HCT116 (cell line): ENCODE results near the gene ERBB4. TPM values are rescaled to one million over a fixed set of nuclear protein-coding genes. Genes with fewer than 3 reads are reported as not detected.
A peak's percentile ranks its signal among the peaks of the same experiment; 100 is the strongest.

Source experiments
- ATAC-seq: fragments of 200-7000 bp; cut with Tn5 transposase; 2 replicates; pipeline ENCODE4 v1.9.1; 2020; ENCODE audit warnings: mild to moderate bottlenecking, moderate library complexity
- BruUV-seq: library from RNA; stranded (reverse); fragments of 400-500 nt; replicated peaks from 2 replicates; lab custom pipeline; 2021; lab: Mats Ljungman, UMichigan
- CTCF ChIA-PET: fragments of 300-600 bp; sonication (Branson Sonifier 250); formaldehyde crosslinking; loops from one replicate; lab custom pipeline; 2021; ENCODE audit warnings: antibody characterized with exemption; lab: Charles Lee
- POLR2A ChIA-PET: fragments of 300-600, 350-600 bp; sonication (Branson Sonifier 250); formaldehyde crosslinking; loops from one replicate; lab custom pipeline; 2021; ENCODE audit warnings: antibody characterized with exemption; lab: Charles Lee
- RAD21 ChIA-PET, 2 experiments: fragments of 300-600 bp; sonication (Branson Sonifier 250); formaldehyde crosslinking; loops; one replicate each; lab custom pipeline; 2023; ENCODE audit warnings: low total read pairs in 2 of 2; ENCODE audit not compliant: uncharacterized antibody in 2 of 2, unreplicated experiment in 2 of 2, low non-redundant PET in 1 of 2; lab: Charles Lee
- DNase-seq: peaks from one replicate; pipeline ENCODE4 v3.0.0-alpha.2; 2010; ENCODE audit warnings: low read depth, low spot score
- H2AFZ ChIP-seq: fragments of 200-600 bp; shearing (Covaris generic), sonication (generic); 2 replicates; pipeline ENCODE4 v1.6.1; 2017; ENCODE audit warnings: low read depth, mixed run types, mixed read lengths, antibody characterized with exemption, low read length; ENCODE audit not compliant: poor library complexity, severe bottlenecking
- H3K27ac ChIP-seq: 2 replicates; pipeline ENCODE4 v1.5.1; 2012; ENCODE audit warnings: low read depth, low read length
- H3K27me3 ChIP-seq: fragments of 200-600 bp; sonication (generic); 2 replicates; pipeline ENCODE4 v1.6.1; 2016; ENCODE audit warnings: mixed run types, low read length, mixed read lengths; ENCODE audit not compliant: insufficient read depth
- H3K36me3 ChIP-seq, 2 experiments: fragments of 200-500 bp in 1 of 2; fragments of 200-600 bp in 1 of 2; sonication (Bioruptor generic) in 1 of 2; sonication (generic) in 1 of 2; 2 replicates each; pipeline versions ENCODE4 v1.5.1 to v1.6.1; 2014 to 2016; ENCODE audit warnings: low read length in 2 of 2, inconsistent platforms in 1 of 2, mixed read lengths in 1 of 2, mixed run types in 1 of 2; ENCODE audit not compliant: insufficient read depth in 2 of 2, control insufficient read depth in 1 of 2
- H3K4me1 ChIP-seq, 2 experiments: fragments of 200-600 bp in 1 of 2; sonication (generic) in 1 of 2; 2 replicates each; pipeline versions ENCODE4 v1.5.1 to v1.6.1; 2012 to 2017; ENCODE audit warnings: low read length in 2 of 2, inconsistent platforms in 1 of 2, mild to moderate bottlenecking in 1 of 2, mixed read lengths in 1 of 2, mixed run types in 1 of 2, moderate library complexity in 1 of 2; ENCODE audit not compliant: insufficient read depth in 2 of 2, control insufficient read depth in 1 of 2
- H3K4me2 ChIP-seq: fragments of 200-600 bp; sonication (generic); 2 replicates; pipeline ENCODE4 v1.6.1; 2017; ENCODE audit warnings: mixed run types, low read length, mixed read lengths
- H3K4me3 ChIP-seq, 2 experiments: fragments of 200-600 bp in 1 of 2; sonication (generic) in 1 of 2; replicated peaks in 1 of 2; 2 replicates each; pipeline ENCODE4 v1.5.1; 2011 to 2016; ENCODE audit warnings: low read length in 2 of 2, control low read depth in 1 of 2, low read depth in 1 of 2, mild to moderate bottlenecking in 1 of 2, mixed read lengths in 1 of 2, mixed run types in 1 of 2
- H3K79me2 ChIP-seq: fragments of 200-600 bp; sonication (generic); 2 replicates; pipeline ENCODE4 v1.6.1; 2017; ENCODE audit warnings: mild to moderate bottlenecking, mixed run types, low read length, moderate library complexity, mixed read lengths; ENCODE audit not compliant: insufficient read depth
- H3K9ac ChIP-seq: fragments of 200-600 bp; sonication (generic); 2 replicates; pipeline ENCODE4 v1.6.1; 2016; ENCODE audit warnings: low read length, mixed read lengths
- H3K9me2 ChIP-seq: fragments of 200-600 bp; sonication (generic), shearing (Covaris generic); 2 replicates; pipeline ENCODE4 v1.6.1; 2017; ENCODE audit warnings: mixed run types, mild to moderate bottlenecking, moderate library complexity; ENCODE audit not compliant: insufficient read depth
- H3K9me3 ChIP-seq, 2 experiments: fragments of 200-500 bp in 1 of 2; fragments of 200-600 bp in 1 of 2; sonication (Bioruptor generic) in 1 of 2; sonication (generic) in 1 of 2; 2 replicates each; pipeline ENCODE4 v1.6.1; 2014 to 2017; ENCODE audit warnings: low read length in 2 of 2, mixed read lengths in 2 of 2, inconsistent platforms in 1 of 2, low read depth in 1 of 2, mild to moderate bottlenecking in 1 of 2, mixed run types in 1 of 2, moderate library complexity in 1 of 2; ENCODE audit not compliant: control insufficient read depth in 1 of 2, insufficient read depth in 1 of 2
- H4K20me1 ChIP-seq: fragments of 200-600 bp; sonication (generic), shearing (Covaris generic); 2 replicates; pipeline ENCODE4 v1.6.1; 2017; ENCODE audit warnings: mixed run types, mild to moderate bottlenecking, moderate library complexity; ENCODE audit not compliant: insufficient read depth
- CTCF ChIP-seq, 3 experiments: fragments of 200-600 bp in 1 of 3; sonication (generic) in 1 of 3; IDR thresholded peaks in 2 of 3; conservative IDR thresholded peaks in 1 of 3; 2 replicates each; pipeline ENCODE4 v1.5.1; 2012 to 2017; ENCODE audit warnings: low read depth in 2 of 3, low read length in 2 of 3, antibody characterized with exemption in 1 of 3, borderline replicate concordance in 1 of 3, control low read depth in 1 of 3, mild to moderate bottlenecking in 1 of 3, mixed read lengths in 1 of 3, mixed run types in 1 of 3, moderate library complexity in 1 of 3; ENCODE audit not compliant: insufficient read depth in 1 of 3
- JUND ChIP-seq: IDR thresholded peaks from 2 replicates; pipeline ENCODE4 v1.6.1; 2012
- RAD21 ChIP-seq: IDR thresholded peaks from 2 replicates; pipeline ENCODE4 v1.6.1; 2012; ENCODE audit warnings: low read depth, mild to moderate bottlenecking
- ZBTB33 ChIP-seq: IDR thresholded peaks from 2 replicates; pipeline ENCODE4 v1.6.1; 2011; ENCODE audit warnings: mild to moderate bottlenecking, low read length, moderate library complexity; ENCODE audit not compliant: insufficient replicate concordance; ENCODE audit errors: extremely low read depth
- intact Hi-C: fragments of 100-400 bp; cut with micrococcal nuclease; formaldehyde crosslinking; loops from 2 replicates; pipeline ENCODE4 v1.10.0; 2022
- total RNA-seq: library from RNA; stranded (reverse); gene quantifications from one replicate; pipeline ENCODE4 v1.2.1, GENCODE V29; 2021; ENCODE audit not compliant: unreplicated experiment

The ERBB4 gene
- total RNA-seq, 1 experiment from 2014 or later = 0.10 TPM

GRCh38 chr2:212520340-212520739 is 18.3 kb downstream of the ERBB4 start:
- Histone ChIP-seq H3K27ac (no peak overlapping the region), H3K9me3 (no peaks in the 10 kb centered on the region), H3K4me3 (no peak overlapping the region), H3K4me2 (no peak overlapping the region), H3K36me3 (no peaks in the 10 kb centered on the region), H3K4me1 (no peaks in the 10 kb centered on the region), H3K9ac (no peak overlapping the region), H2AFZ (no peak overlapping the region), H4K20me1 (no peaks in the 10 kb centered on the region), H3K9me2 (no peaks in the 10 kb centered on the region), H3K27me3 (no peaks in the 10 kb centered on the region), H3K79me2 (no peaks in the 10 kb centered on the region)
- RAD21 ChIA-PET = interaction anchor here (0.6 to 1.1 kb wide), 3 partner anchors 73 to 775 kb away, joined by 3 read pairs; no protein-coding TSS in a partner anchor
- POLR2A ChIA-PET = no interaction called here
- intact Hi-C loops = loop anchor here (2.0 to 10.0 kb wide), 3 partner anchors 373 to 776 kb away; no protein-coding TSS in a partner anchor
- CTCF ChIA-PET = interaction anchor here (0.6 to 1.5 kb wide), 12 partner anchors 9 to 776 kb away, joined by 3 to 12 read pairs (median 4); no protein-coding TSS in a partner anchor
- TF ChIP-seq CTCF (IDR thresholded peaks at IDR 0.05 in 2 of 3, conservative IDR thresholded peaks at IDR 0.05 in 1 of 3; ENCODE audit: borderline replicate concordance in 1 of 3, insufficient read depth in 1 of 3, low read depth in 2 of 3, low read length in 2 of 3) (peak; percentile 28 to 45 (median 40); a peak in 4 of 6 replicates), ZBTB33 (no peak), RAD21 (peak; percentile 68), JUND (no peak)
- no TSS peak for BruUV-seq
- ATAC-seq (peak; percentile 76), DNase-seq (peak; percentile 7)
